NOMO-1 treated with DMSO at 0.1 percent for 48 hours (cell line): ENCODE data around the gene RHOA.
"Not testable (repeated sequence)": the region's sequence is repeated elsewhere in the genome, so short reads cannot be mapped to it uniquely, and the experiment has no call there.

Source experiments
- DNase-seq: peaks from one replicate; lab custom pipeline; 2025; ENCODE audit not compliant: unreplicated experiment; lab: John Stamatoyannopoulos, UW

The RHOA gene

GRCh38 chr3:49333091-49333490 lies 78.7 kb downstream of the RHOA start:
- DNase-seq, result no peak

GRCh38 chr3:49329186-49329585 lies 82.6 kb downstream of the RHOA start:
- no peak for DNase-seq

DNA sequence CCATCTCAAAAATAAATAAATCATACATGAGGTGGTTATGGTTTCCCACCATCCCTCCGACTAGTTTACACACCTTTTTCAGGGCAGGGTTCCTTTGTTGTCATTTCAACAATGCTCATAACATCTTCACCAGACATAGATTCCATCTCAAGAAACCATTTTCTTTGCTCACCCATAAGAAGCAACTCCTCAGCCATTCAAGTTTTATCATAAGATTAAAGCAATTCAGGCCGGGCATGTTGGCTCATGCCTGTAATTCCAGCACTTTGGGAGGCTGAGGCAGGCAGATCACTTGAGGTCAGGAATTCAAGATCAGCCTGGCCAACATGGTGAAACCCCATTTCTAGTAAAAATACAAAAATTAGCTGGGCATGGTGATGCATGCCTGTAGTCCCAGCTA lies 83.4 kb downstream of the RHOA start:
- DNase-seq, result not testable (repeated sequence)

GRCh38 chr3:49327485-49327884 lies 84.3 kb downstream of the RHOA start:
- no peak for DNase-seq

- no peak for DNase-seq
These were observed 87.0 kb downstream of the RHOA start for GRCh38 chr3:49324768-49325167.

DNA sequence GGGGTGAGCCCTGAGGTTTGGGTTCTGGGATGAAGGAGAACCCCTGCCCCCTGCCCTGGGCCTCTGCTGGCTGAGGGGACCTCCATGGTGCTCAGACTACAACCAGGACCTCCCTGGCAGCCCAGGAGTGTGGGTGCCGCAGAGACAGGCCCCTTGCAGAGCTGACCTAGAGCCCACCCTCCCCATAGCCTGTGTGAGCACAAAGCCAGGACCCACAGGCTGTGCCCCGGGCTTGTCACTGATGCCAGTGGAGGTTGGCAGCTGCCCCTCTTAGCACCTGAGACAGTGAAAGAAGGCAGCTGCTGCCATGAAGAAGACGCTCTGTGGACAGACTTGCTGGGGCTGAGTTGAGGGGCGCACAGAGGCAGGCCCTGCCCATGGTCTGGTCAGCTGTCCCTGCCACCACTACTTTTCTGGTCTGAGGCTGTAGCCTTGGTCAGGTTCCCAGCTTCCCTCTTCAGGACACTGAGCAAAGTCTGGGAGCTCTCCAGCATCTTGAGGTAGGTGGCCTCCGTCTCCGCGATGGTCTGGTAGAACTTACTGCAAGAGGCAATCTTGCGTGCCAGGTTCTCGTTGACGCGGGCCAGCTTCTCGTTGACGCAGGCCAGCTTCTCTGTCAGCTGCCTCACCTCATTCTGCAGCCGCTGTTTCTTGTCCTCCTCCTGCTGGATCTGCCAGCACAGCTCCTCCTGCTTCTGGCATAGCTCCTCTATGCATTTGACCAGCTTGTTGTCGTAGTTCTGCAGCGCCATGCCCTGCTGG lies 94.9 kb downstream of the RHOA start:
- no peak for DNase-seq

DNA sequence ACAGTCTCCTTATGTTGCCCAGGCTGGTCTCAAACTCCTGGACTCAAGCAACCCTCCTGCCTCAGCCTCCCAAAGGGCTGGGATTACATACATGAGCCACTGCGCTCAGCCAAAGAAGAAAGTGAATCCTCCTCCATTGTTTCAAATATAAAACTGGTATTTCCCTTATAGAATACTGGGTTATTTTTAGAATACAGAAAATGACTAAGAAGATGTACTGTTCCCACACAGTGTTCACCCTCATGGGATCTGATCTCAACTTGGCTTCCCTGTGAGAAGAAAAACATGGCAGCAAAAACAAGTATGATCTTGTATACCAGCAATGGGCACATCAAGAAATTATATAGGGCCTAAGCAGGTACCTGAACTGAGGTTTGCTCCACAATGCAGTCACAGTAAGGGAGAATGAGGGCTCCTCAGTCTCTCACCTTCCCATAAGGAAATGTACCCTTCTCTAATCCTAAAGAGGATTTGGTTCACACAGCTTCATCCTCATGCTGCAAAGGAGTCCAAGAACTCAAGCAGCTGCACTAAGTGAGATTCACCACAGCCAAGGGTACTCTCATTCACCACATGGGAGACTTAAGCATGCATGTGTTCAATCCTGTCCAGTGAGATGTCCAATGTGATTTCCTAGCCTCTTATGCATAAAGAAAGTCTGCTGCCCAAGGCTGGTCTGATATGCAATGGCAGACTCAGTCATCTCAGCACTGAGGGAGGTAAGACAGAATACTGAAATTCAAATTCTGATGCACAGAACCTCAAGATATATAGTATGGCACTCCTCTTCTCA lies 97.7 kb downstream of the RHOA start:
- no peak for DNase-seq

DNA sequence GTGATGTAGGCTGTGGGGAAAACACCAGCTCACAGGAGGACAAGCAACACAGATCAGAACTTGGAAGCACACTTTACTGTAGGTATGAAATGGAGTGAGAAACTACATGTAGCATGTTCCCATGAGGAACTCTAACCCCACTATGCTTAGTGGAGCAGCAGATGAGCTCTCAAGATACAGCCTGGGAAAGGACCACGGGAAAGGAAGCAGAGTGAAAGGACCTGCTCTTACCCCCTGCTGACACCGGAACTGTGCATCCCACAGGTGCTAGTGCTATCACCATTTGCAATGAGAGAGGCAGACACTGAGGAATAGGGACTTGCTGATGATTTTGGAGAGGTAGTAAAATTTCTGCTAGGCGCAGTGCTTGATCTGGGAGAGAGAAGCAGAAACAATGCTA lies 100.5 kb downstream of the RHOA start:
- DNase-seq, result no peak

GRCh38 chr3:49310677-49311076 lies 101.1 kb downstream of the RHOA start:
- no peak for DNase-seq
